ENCODE data around the gene IQGAP2. TPM values are rescaled to one million over a fixed set of nuclear protein-coding genes. Genes with fewer than 3 reads are reported as not detected.
"Not testable (repeated sequence)": the region's sequence is repeated elsewhere in the genome, so short reads cannot be mapped to it uniquely, and the experiment has no call there.

IQGAP2 gene
- total and polyA plus RNA-seq, 9 donors, result 5.4 to 18.9 (median 9.5) TPM

DNA sequence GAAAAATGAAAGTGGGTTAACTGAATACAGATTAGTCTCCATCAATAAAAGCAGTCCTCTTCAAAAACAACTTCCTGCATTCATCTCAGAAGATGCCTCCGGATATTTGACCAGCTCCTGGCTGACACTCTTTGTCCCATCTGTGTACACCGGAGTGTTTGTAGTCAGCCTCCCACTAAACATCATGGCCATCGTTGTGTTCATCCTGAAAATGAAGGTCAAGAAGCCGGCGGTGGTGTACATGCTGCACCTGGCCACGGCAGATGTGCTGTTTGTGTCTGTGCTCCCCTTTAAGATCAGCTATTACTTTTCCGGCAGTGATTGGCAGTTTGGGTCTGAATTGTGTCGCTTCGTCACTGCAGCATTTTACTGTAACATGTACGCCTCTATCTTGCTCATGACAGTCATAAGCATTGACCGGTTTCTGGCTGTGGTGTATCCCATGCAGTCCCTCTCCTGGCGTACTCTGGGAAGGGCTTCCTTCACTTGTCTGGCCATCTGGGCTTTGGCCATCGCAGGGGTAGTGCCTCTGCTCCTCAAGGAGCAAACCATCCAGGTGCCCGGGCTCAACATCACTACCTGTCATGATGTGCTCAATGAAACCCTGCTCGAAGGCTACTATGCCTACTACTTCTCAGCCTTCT lies 329.4 kb downstream of the IQGAP2 start:
- Histone ChIP-seq H3K4me3 (ENCODE audit: low read length) (no peak overlapping the region), H3K4me1 (ENCODE audit: control insufficient read depth, insufficient read depth, low read length) (no peaks in the 10 kb centered on the region), H3K27ac (ENCODE audit: low read length) (no peak overlapping the region), H3K27me3 (ENCODE audit: control insufficient read depth, insufficient read depth, low read length) (no peaks in the 10 kb centered on the region), H3K9me3 (replicated peaks; ENCODE audit: control insufficient read depth, low read depth, low read length) (peaks cover 22% of the 10 kb centered on the region), H3K36me3 (ENCODE audit: control insufficient read depth, insufficient read depth, low read length) (peaks cover 9% of the 10 kb centered on the region)
- WGBS (ENCODE audit: insufficient coverage), result 95% methylated on average over 15 of the region's 15 CpGs
- no peak for DNase-seq

DNA sequence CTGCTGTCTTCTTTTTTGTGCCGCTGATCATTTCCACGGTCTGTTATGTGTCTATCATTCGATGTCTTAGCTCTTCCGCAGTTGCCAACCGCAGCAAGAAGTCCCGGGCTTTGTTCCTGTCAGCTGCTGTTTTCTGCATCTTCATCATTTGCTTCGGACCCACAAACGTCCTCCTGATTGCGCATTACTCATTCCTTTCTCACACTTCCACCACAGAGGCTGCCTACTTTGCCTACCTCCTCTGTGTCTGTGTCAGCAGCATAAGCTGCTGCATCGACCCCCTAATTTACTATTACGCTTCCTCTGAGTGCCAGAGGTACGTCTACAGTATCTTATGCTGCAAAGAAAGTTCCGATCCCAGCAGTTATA lies 329.9 kb downstream of the IQGAP2 start:
- Histone ChIP-seq H3K27me3 (ENCODE audit: control insufficient read depth, insufficient read depth, low read length) (no peaks in the 10 kb centered on the region), H3K9me3 (replicated peaks; ENCODE audit: control insufficient read depth, low read depth, low read length) (peaks cover 22% of the 10 kb centered on the region), H3K27ac (ENCODE audit: low read length) (no peak overlapping the region), H3K4me1 (ENCODE audit: control insufficient read depth, insufficient read depth, low read length) (no peaks in the 10 kb centered on the region), H3K36me3 (ENCODE audit: control insufficient read depth, insufficient read depth, low read length) (peaks cover 9% of the 10 kb centered on the region), H3K4me3 (ENCODE audit: low read length) (no peak overlapping the region)
- no peak for DNase-seq
- WGBS (ENCODE audit: insufficient coverage), result 93% methylated on average over 9 of the region's 13 CpGs

DNA sequence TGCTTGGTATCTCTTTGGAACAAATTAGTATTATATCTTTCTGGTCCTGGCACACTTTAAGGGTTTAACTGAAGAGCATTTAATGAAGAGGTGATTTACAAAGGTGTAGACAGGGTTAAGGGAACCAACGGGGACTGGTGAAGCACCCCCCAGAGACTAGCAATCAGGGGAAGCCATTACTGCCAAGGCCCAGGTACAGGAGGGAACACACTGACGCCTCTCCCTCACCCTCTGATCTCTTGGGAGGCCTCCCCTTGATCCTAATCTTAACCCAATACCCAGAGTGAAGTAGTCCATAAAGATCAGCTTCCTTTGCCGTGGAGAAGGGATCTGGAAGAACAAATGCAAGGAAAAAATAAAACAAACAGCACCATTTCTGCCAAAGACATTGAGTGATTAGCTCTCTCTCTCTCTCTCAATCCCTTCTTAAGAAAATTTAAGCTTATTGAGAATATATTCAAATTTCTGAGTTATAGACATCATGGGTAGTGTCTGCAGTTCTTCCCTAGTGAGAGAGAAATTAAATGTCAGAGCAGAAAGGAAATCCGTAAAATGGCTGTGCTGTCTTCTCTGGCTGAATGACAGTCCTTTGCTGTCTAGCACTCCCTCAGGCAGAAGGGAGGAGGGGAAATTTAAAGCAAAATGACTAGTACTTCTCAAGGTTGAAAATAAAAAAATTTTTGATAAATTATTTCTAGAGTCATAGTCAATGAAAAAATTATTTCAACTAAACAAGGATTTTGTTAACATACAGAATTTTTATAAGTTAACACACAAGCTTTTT lies 332.9 kb downstream of the IQGAP2 start:
- WGBS (ENCODE audit: insufficient coverage), result 21% methylated on average over 2 of the region's 4 CpGs
- peak; percentile 32 for DNase-seq
- Histone ChIP-seq H3K27ac (ENCODE audit: low read length) (peak overlapping the region; percentile 38), H3K36me3 (ENCODE audit: control insufficient read depth, insufficient read depth, low read length) (peaks cover 9% of the 10 kb centered on the region), H3K4me1 (ENCODE audit: control insufficient read depth, insufficient read depth, low read length) (peaks cover 3% of the 10 kb centered on the region), H3K27me3 (ENCODE audit: control insufficient read depth, insufficient read depth, low read length) (no peaks in the 10 kb centered on the region), H3K9me3 (replicated peaks; ENCODE audit: control insufficient read depth, low read depth, low read length) (no peaks in the 10 kb centered on the region), H3K4me3 (ENCODE audit: low read length) (no peak overlapping the region)

DNA sequence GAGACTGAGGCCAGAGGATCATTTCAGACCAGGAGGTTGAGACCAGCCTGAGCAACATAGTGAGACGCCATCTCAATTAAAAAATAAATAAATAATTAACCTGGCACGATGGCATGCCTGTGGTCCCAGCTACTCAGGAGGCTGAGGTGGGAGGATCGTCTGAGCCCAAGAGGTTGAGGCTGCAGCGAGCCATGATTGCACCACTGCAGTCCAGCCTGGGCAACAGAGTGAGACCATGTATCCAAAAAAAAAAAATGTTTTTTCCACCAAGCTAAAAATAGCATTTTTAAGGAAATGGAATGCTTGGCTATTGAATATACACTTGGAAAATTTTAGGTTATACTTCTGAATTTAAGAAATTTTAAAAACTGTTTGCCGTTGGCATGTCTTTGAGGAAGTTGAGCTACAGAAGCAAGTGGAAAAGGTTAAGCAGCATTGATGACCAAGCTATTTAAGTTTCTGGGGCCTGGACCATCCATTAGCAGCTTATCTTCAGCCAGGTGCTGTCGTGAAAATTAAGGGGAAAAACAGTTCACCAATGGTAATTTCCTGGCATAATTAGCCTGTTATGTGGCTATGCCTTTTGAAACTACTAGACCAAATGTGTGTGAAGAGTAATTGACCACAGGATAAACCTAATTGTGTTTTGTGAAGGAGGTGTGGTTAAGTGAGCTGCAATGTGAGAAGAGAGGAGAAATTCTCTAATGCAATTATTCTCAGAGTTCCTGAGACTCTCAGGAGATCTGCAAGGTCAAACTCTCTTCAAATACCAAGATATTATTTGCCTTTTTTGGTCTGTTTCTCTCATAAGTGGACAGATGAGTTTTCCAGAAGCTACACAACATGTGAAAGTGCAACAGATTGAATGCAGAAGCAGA lies 333.8 kb downstream of the IQGAP2 start:
- WGBS (ENCODE audit: insufficient coverage), result 54% methylated on average over 4 of the region's 6 CpGs
- Histone ChIP-seq H3K27ac (ENCODE audit: low read length) (peak overlapping the region; percentile 68), H3K4me3 (ENCODE audit: low read length) (no peak overlapping the region), H3K9me3 (replicated peaks; ENCODE audit: control insufficient read depth, low read depth, low read length) (no peaks in the 10 kb centered on the region), H3K36me3 (ENCODE audit: control insufficient read depth, insufficient read depth, low read length) (peaks cover 9% of the 10 kb centered on the region), H3K27me3 (ENCODE audit: control insufficient read depth, insufficient read depth, low read length) (no peaks in the 10 kb centered on the region), H3K4me1 (ENCODE audit: control insufficient read depth, insufficient read depth, low read length) (peaks cover 3% of the 10 kb centered on the region)
- peak; percentile 91 for DNase-seq

DNA sequence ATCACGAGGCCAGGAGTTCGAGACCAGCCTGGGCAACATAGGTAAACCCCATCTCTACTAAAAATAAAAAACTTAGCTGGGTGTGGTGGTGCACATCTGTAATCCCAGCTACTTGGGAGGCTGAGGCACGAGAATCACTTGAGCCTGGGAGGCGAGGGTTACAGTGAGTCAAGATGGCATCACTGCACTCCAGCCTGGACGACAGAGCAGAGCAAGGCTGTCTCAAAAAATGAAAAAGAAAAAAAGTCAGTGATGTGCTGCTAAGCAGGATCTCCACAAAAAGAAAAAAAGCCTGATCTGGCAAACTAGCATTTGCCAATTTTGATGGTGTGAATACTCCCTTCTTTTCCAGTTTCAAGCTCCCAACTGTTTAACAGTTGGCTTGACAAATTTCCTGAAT lies 334.8 kb downstream of the IQGAP2 start:
- H3K27ac ChIP-seq (ENCODE audit: low read length), result peak overlapping the region; percentile 74
- no peaks in the 10 kb centered on the region for H3K9me3 ChIP-seq (replicated peaks; ENCODE audit: control insufficient read depth, low read depth, low read length)
- H3K36me3 ChIP-seq (ENCODE audit: control insufficient read depth, insufficient read depth, low read length), result peaks cover 3% of the 10 kb centered on the region
- H3K27me3 ChIP-seq (ENCODE audit: control insufficient read depth, insufficient read depth, low read length), result no peaks in the 10 kb centered on the region
- peaks cover 3% of the 10 kb centered on the region for H3K4me1 ChIP-seq (ENCODE audit: control insufficient read depth, insufficient read depth, low read length)
- no peak for DNase-seq
- H3K4me3 ChIP-seq (ENCODE audit: low read length), result no peak overlapping the region
- 58% methylated on average over 2 of the region's 5 CpGs for WGBS (ENCODE audit: insufficient coverage)

DNA sequence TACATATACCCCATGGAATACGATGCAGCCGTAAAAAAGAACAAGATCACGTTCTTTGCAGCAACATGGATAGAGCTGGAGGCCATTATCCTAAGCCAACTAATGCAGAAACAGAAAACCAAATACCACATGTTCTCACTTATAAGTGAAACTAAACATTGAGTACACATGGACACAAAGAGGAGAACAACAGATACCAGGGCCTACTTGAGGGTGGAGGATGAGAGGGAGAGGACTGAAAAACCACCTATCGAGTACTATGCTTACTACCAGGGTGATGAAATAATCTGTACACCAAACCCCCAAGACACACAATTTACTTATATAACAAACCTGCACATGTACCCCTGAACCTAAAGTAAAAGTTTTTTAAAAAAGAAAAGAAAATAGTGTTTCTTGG lies 338.4 kb downstream of the IQGAP2 start:
- DNase-seq; H3K4me3 ChIP-seq (ENCODE audit: low read length); H3K4me1 ChIP-seq (ENCODE audit: control insufficient read depth, insufficient read depth, low read length); H3K9me3 ChIP-seq (replicated peaks; ENCODE audit: control insufficient read depth, low read depth, low read length); H3K27me3 ChIP-seq (ENCODE audit: control insufficient read depth, insufficient read depth, low read length); H3K27ac ChIP-seq (ENCODE audit: low read length); H3K36me3 ChIP-seq (ENCODE audit: control insufficient read depth, insufficient read depth, low read length): not testable (repeated sequence)
- no CpG with 5 or more reads among the region's 4 CpGs for WGBS (ENCODE audit: insufficient coverage)

DNA sequence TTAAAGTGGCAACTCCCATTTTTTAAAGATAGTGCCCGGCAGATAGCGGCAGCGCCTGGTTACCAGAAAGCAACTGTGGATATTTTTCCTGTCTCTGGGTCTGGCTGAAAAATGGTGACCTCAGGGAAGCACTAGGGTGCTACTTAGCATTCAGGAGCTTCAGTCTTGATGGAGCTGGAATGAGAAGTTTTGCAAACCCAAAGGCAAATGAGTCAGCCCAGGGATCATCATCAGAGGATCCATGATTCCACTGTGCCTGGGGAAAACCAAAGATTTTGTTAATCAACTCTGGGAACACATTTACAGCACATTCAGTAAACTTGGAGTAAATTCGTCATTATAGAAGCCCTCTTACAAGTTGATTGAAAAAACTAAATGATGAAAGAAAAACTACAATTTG lies 339.5 kb downstream of the IQGAP2 start:
- H3K27ac ChIP-seq (ENCODE audit: low read length), result no peak overlapping the region
- peaks cover 3% of the 10 kb centered on the region for H3K4me1 ChIP-seq (ENCODE audit: control insufficient read depth, insufficient read depth, low read length)
- H3K4me3 ChIP-seq (ENCODE audit: low read length), result no peak overlapping the region
- H3K36me3 ChIP-seq (ENCODE audit: control insufficient read depth, insufficient read depth, low read length), result no peaks in the 10 kb centered on the region
- no peak for DNase-seq
- 90% methylated on average over 3 of the region's 4 CpGs for WGBS (ENCODE audit: insufficient coverage)
- no peaks in the 10 kb centered on the region for H3K9me3 ChIP-seq (replicated peaks; ENCODE audit: control insufficient read depth, low read depth, low read length)
- no peaks in the 10 kb centered on the region for H3K27me3 ChIP-seq (ENCODE audit: control insufficient read depth, insufficient read depth, low read length)

DNA sequence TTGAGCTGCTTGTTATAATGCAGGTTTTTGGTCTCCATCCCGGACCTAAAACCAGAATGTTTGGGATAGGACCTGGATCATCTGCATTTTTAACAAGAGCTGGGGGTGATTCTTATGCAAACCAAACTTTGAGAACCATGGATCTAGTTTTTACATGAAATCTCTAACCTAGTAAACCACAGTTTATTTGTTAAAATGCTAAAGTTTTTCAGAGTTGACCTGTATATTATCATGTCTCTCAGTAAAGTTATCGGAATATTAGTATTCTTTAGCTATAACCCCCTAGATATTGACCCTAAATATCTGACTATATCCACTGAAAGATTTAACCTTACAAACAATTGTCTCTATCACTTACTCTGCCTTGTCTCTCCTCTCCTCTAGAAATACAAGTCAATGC lies 341.5 kb downstream of the IQGAP2 start:
- no peaks in the 10 kb centered on the region for H3K9me3 ChIP-seq (replicated peaks; ENCODE audit: control insufficient read depth, low read depth, low read length)
- H3K4me3 ChIP-seq (ENCODE audit: low read length), result no peak overlapping the region
- H3K36me3 ChIP-seq (ENCODE audit: control insufficient read depth, insufficient read depth, low read length), result no peaks in the 10 kb centered on the region
- H3K27ac ChIP-seq (ENCODE audit: low read length), result no peak overlapping the region
- H3K27me3 ChIP-seq (ENCODE audit: control insufficient read depth, insufficient read depth, low read length), result no peaks in the 10 kb centered on the region
- no peak for DNase-seq
- WGBS (ENCODE audit: insufficient coverage), result no CpG with 5 or more reads among the region's 2 CpGs
- H3K4me1 ChIP-seq (ENCODE audit: control insufficient read depth, insufficient read depth, low read length), result no peaks in the 10 kb centered on the region

DNA sequence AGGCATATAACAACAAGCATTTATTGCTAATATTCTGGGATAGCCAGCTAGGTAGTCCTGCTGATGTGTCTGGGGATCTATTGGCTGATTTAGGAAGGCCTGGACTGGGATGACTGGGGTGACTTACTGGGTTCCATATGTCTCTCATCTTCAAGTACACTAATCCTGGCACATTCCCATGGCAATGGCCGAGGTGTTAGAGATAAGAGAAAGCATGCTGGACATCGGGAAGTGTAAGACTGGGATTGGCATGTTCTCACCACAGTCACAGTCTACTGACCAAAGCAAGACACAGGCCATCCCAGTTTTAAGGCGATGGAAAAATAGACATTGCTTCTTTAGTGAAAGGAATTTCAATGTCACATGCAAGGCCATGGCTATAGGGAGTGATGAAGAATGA lies 342.6 kb downstream of the IQGAP2 start:
- Histone ChIP-seq H3K36me3 (ENCODE audit: control insufficient read depth, insufficient read depth, low read length) (no peaks in the 10 kb centered on the region), H3K27me3 (ENCODE audit: control insufficient read depth, insufficient read depth, low read length) (no peaks in the 10 kb centered on the region), H3K4me1 (ENCODE audit: control insufficient read depth, insufficient read depth, low read length) (no peaks in the 10 kb centered on the region), H3K4me3 (ENCODE audit: low read length) (no peak overlapping the region), H3K27ac (ENCODE audit: low read length) (no peak overlapping the region), H3K9me3 (replicated peaks; ENCODE audit: control insufficient read depth, low read depth, low read length) (no peaks in the 10 kb centered on the region)
- DNase-seq, result no peak
- 100% methylated on average over 2 of the region's 3 CpGs for WGBS (ENCODE audit: insufficient coverage)

DNA sequence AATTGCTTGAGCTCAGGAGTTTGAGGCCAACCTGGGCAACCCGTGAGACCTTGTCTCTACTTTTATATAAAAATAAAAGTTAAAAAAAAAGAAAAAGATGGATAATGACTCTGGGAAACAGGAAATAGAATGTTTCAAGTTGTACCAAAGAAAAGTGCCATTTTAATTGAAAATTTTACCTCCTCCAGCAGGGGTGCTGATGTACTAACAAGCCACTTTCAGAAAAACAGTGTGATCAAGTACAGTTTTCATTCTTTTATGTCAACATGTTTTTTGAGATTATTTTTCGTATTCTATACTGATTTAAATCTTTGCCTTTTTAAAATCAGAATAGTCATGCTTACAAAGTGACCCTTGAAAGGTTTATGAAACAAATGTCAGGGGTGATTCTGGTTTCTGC lies 343.6 kb downstream of the IQGAP2 start:
- Histone ChIP-seq H3K27ac (ENCODE audit: low read length) (no peak overlapping the region), H3K27me3 (ENCODE audit: control insufficient read depth, insufficient read depth, low read length) (no peaks in the 10 kb centered on the region), H3K9me3 (replicated peaks; ENCODE audit: control insufficient read depth, low read depth, low read length) (no peaks in the 10 kb centered on the region), H3K36me3 (ENCODE audit: control insufficient read depth, insufficient read depth, low read length) (no peaks in the 10 kb centered on the region), H3K4me3 (ENCODE audit: low read length) (no peak overlapping the region), H3K4me1 (ENCODE audit: control insufficient read depth, insufficient read depth, low read length) (no peaks in the 10 kb centered on the region)
- no peak for DNase-seq
- no CpG with 5 or more reads among the region's 2 CpGs for WGBS (ENCODE audit: insufficient coverage)
